K562 (cell line): ENCODE data around the gene ABRAXAS1. TPM values are rescaled to one million over a fixed set of nuclear protein-coding genes. Genes with fewer than 3 reads are reported as not detected.

Experiments
- BACH1 ChIP-seq: fragments of 200-800 bp; sonication (Bioruptor generic); IDR thresholded peaks from 2 replicates; pipeline ENCODE4 v1.6.1; 2016; ENCODE audit warnings: missing genetic modification characterization, missing compliant biosample characterization
- BCOR ChIP-seq: fragments of 450-650 bp; IDR thresholded peaks from 2 replicates; pipeline ENCODE4 v1.6.1; 2016
- CCAR2 ChIP-seq: fragments of 200-400 bp; formaldehyde crosslinking; IDR thresholded peaks from 2 replicates; pipeline ENCODE4 v1.6.1; 2017; ENCODE audit warnings: mild to moderate bottlenecking, low read depth, low read length
- CREB1 ChIP-seq, 2 experiments: sonication (generic) in 1 of 2; formaldehyde crosslinking in 1 of 2; IDR thresholded peaks; 2 replicates each; pipeline versions ENCODE4 v1.6.1 to v1.8.0; 2012 to 2022; ENCODE audit warnings: inconsistent platforms in 1 of 2, mild to moderate bottlenecking in 1 of 2, missing genetic modification reagents in 1 of 2, moderate library complexity in 1 of 2
- FOXP4 ChIP-seq: sonication (generic); formaldehyde crosslinking; IDR thresholded peaks from 2 replicates; pipeline ENCODE4 v1.8.0; 2022; ENCODE audit warnings: mild to moderate bottlenecking, missing genetic modification reagents, borderline replicate concordance
- GABPB1 ChIP-seq: sonication (generic); formaldehyde crosslinking; IDR thresholded peaks from 2 replicates; pipeline ENCODE4 v1.8.0; 2022; ENCODE audit warnings: mild to moderate bottlenecking, missing genetic modification reagents
- HMGN3 ChIP-seq: IDR thresholded peaks from 2 replicates; pipeline ENCODE4 v1.6.1; 2011; ENCODE audit warnings: borderline replicate concordance, low read depth, mild to moderate bottlenecking, mixed read lengths, low read length; ENCODE audit not compliant: insufficient read length; ENCODE audit errors: extremely low read depth
- KAT8 ChIP-seq: fragments of 450-650 bp; IDR thresholded peaks from 2 replicates; pipeline ENCODE4 v1.6.1; 2016; ENCODE audit warnings: low read depth, mild to moderate bottlenecking
- MCM7 ChIP-seq, 2 experiments: fragments of 450-650 bp; IDR thresholded peaks; 2 replicates each; pipeline ENCODE4 v1.6.1; 2016 to 2018
- MEF2D ChIP-seq: conservative IDR thresholded peaks from 2 replicates; pipeline ENCODE4 v1.6.1; 2016; ENCODE audit warnings: low read depth, missing genetic modification characterization, missing compliant biosample characterization
- NFIX ChIP-seq: fragments of 250-450 bp; sonication (Bioruptor Pico); IDR thresholded peaks from 2 replicates; pipeline ENCODE4 v1.4.0; 2020; ENCODE audit warnings: low read depth, mild to moderate bottlenecking, moderate library complexity
- POLR2AphosphoS2 ChIP-seq: IDR thresholded peaks from 2 replicates; pipeline ENCODE4 v1.6.1; 2012; ENCODE audit warnings: low read length, improper control_type of control experiment
- SMAD2 ChIP-seq: fragments of 150-350 bp; IDR thresholded peaks from 2 replicates; pipeline ENCODE4 v1.6.1; 2014; ENCODE audit warnings: low read depth, mild to moderate bottlenecking, low read length
- TARDBP ChIP-seq: fragments of 450-650 bp; IDR thresholded peaks from 2 replicates; pipeline ENCODE4 v1.6.1; 2016
- THRB ChIP-seq: fragments of 450-650 bp; formaldehyde crosslinking; conservative IDR thresholded peaks from 2 replicates; pipeline ENCODE4 v1.4.0; 2022; ENCODE audit warnings: mild to moderate bottlenecking, missing genetic modification characterization
- TOE1 ChIP-seq, 2 experiments: fragments of 450-650 bp in 1 of 2; sonication (generic) in 1 of 2; formaldehyde crosslinking in 1 of 2; IDR thresholded peaks; 2 replicates each; pipeline versions ENCODE4 v1.7.1 to v1.8.0; 2016 to 2022; ENCODE audit warnings: borderline replicate concordance in 2 of 2, mild to moderate bottlenecking in 2 of 2, antibody characterized with exemption in 1 of 2, inconsistent platforms in 1 of 2, low read depth in 1 of 2, missing genetic modification reagents in 1 of 2, moderate library complexity in 1 of 2
- USF2 ChIP-seq: sonication (generic); formaldehyde crosslinking; IDR thresholded peaks from 2 replicates; pipeline ENCODE4 v1.5.0; 2020; ENCODE audit warnings: missing genetic modification reagents
- ZBTB43 ChIP-seq: sonication (generic); formaldehyde crosslinking; IDR thresholded peaks from 2 replicates; pipeline ENCODE4 v1.8.0; 2023; ENCODE audit warnings: mild to moderate bottlenecking, missing genetic modification reagents
- ZNF347 ChIP-seq: fragments of 450-650 bp; formaldehyde crosslinking; IDR thresholded peaks from 2 replicates; pipeline ENCODE4 v1.4.0; 2020; ENCODE audit warnings: low read depth, mild to moderate bottlenecking, moderate library complexity
- ZNF583 ChIP-seq: fragments of 250-450 bp; sonication (Bioruptor Pico); IDR thresholded peaks from 2 replicates; pipeline ENCODE4 v1.4.0; 2020
- ZNF668 ChIP-seq: fragments of 250-450 bp; sonication (Bioruptor Pico); IDR thresholded peaks from 2 replicates; pipeline ENCODE4 v1.8.0; 2022; ENCODE audit warnings: mild to moderate bottlenecking, inconsistent platforms
- polyA plus RNA-seq, 8 experiments: library from polyadenylated mRNA; depleted of rRNA in 4 of 8; stranded (reverse) in 5 of 8; unstranded in 3 of 8; fragments of >200 nt; fragmentation: Nextera tagmentation in 2 of 8; fragmentation: Illumina TruSeq in 1 of 8; extraction: Ambion mirVana in 2 of 8; extraction: Trizol in 1 of 8; gene quantifications; 2 replicates each; pipeline versions ENCODE4 v1.2.1 to v1.2.3, GENCODE V29; 2011 to 2014; ENCODE audit warnings: inconsistent platforms in 1 of 8, missing spikeins in 1 of 8
- total RNA-seq, 7 experiments: library from RNA; depleted of rRNA in 6 of 7; stranded (reverse); fragments of >200 nt in 6 of 7; fragmentation: Illumina TruSeq in 2 of 7; extraction: Trizol in 2 of 7; gene quantifications; 2 replicates each; pipeline versions ENCODE4 v1.2.1 to v1.2.3, GENCODE V29; 2011 to 2021; ENCODE audit warnings: low replicate concordance in 1 of 7

ABRAXAS1 gene
- total and polyA plus RNA-seq, 9 of the 15 experiments (the other 6 are each of a cell fraction or from before 2014, with no cell fraction given): 10.8 to 48.3 (median 22.1) TPM

GRCh38 chr4:83455281-83456183, 29.4 kb downstream of the ABRAXAS1 start, which contains the start of the genes HELQ and MRPS18C (continued):
- peak; percentile 100 for TF ChIP-seq USF2 (CRISPR knock-in tag)
- TF ChIP-seq SMAD2: no peak
- TF ChIP-seq FOXP4 (CRISPR knock-in tag): 0 out of 2 replicates have a peak, but pooled peaks have one; percentile 28
- TF ChIP-seq BCOR: no peak
- no peak for TF ChIP-seq MCM7 (IDR thresholded peaks at IDR 0.05)
- TF ChIP-seq ZNF583 (CRISPR knock-in tag): no peak
- no peak for TF ChIP-seq KAT8
- no peak for TF ChIP-seq ZBTB43
- TF ChIP-seq CREB1 (IDR thresholded peaks at IDR 0.05): peak; percentile 69
- TF ChIP-seq CREB1 (CRISPR knock-in tag; IDR thresholded peaks at IDR 0.05): peak; percentile 74; the same call in 1 of the 2 replicates
- no peak for TF ChIP-seq ZNF347 (CRISPR knock-in tag)
- TF ChIP-seq POLR2AphosphoS2: peak; percentile 97
- TF ChIP-seq TARDBP: 0 out of 2 replicates have a peak, but pooled peaks have one; percentile 12
- TF ChIP-seq GABPB1 (CRISPR knock-in tag): peak; percentile 98
- no peak for TF ChIP-seq HMGN3
- no peak for TF ChIP-seq NFIX (CRISPR knock-in tag)
- TF ChIP-seq MEF2D (tag): peak; percentile 34; the same call in 1 of the 2 replicates
- TF ChIP-seq BACH1 (tag): peak; percentile 57; the same call in 1 of the 2 replicates
- TF ChIP-seq THRB: 0 out of 2 replicates have a peak, but pooled peaks have one; percentile 14
- no peak for TF ChIP-seq ZNF668
- 0 out of 2 replicates have a peak, but pooled peaks have one; percentile 66 for TF ChIP-seq CCAR2
- TF ChIP-seq TOE1 (IDR thresholded peaks at IDR 0.05; ENCODE audit: borderline replicate concordance): peak; percentile 98
- peak; percentile 66; the same call in 1 of the 2 replicates for TF ChIP-seq TOE1 (CRISPR knock-in tag; IDR thresholded peaks at IDR 0.05; ENCODE audit: borderline replicate concordance, low read depth)
